Liver (tissue), 2 donors: ENCODE results near the gene EGF.

ENCODE experiments used
- CTCF ChIP-seq: fragments of 150-350 bp; IDR thresholded peaks from 2 replicates; pipeline ENCODE4 v1.5.1; 2017; ENCODE audit warnings: improper control_type of control experiment, low read depth, low read length; ENCODE audit not compliant: missing input control
- MAX ChIP-seq: IDR thresholded peaks from 2 replicates; pipeline ENCODE4 v1.6.1; 2016; ENCODE audit warnings: antibody characterized with exemption
- donor health status: healthy.

GRCh38 chr4:109993116-109993515 lies 80.4 kb downstream of the EGF start:
- TF ChIP-seq CTCF (no peak), MAX (no peak)
